Stimulated activated CD8-positive, alpha-beta memory T cell treated with anti-CD3 and anti-CD28 coated beads, Interleukin-15, amount 100 ng/mL, for 4 hours (primary cell): ENCODE results near the gene UBE2O.
"Not testable (repeated sequence)": the region's sequence is repeated elsewhere in the genome, so short reads cannot be mapped to it uniquely, and the experiment has no call there.

ENCODE experiments used
- DNase-seq, 2 donors: peaks; one replicate each; pipeline ENCODE4 v3.0.0-alpha.2; 2020; ENCODE audit warnings: low read depth in 2 of 2

Gene UBE2O

DNA sequence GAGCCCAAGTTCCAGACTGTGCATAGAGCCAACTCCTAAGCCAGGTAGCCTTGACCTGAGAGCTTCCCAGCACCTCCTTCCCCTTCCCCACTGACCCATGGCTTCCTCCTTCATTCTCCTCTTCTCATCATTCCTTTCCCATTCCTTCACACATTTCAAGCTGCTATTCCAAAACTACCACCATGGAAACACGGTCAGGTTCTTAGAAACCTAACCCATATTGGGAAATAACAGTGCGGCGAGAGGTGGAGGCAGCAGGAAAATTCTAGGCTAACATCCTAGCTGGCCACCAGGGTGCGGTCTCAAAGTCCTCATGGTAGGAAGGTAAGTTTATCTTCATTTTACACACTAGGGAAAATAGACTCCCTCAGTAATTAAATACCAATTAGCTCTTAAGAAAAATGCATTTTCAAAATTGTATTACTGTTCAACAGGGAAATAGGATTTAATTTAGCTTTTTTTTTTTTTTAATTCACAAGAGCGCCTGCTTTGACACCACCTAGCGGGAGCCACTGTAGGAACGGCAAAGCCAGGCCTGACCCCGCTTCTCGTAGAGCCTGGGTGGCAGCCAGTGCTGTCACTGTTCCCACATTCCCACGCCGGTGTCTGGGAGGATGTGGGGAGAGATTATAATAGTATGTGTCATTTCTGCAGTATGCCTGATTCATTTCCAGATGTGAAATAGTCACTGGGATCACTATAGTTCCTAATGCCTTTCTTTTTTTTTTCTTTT is 82.5 kb downstream of the UBE2O start:
- no peak for DNase-seq

DNA sequence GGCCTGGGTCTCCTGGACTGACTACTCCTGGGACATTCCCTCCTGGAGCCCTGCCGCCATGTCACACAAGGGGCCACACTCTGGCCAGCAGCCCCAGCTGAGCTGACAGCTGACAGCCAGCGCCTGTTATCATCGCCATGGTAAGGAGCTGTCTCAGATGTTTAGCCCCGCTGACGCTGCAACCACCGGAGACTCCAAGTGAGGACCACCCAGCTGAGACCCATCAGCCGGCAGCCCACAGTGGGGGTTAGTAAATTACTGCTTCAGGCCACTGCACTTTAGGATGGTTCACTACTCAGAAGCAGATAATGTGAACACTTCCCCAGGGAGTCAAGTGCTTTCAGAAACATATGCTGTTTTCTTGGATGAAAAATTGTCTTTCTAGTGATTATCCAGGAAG is 83.1 kb downstream of the UBE2O start:
- no peak for DNase-seq

DNA sequence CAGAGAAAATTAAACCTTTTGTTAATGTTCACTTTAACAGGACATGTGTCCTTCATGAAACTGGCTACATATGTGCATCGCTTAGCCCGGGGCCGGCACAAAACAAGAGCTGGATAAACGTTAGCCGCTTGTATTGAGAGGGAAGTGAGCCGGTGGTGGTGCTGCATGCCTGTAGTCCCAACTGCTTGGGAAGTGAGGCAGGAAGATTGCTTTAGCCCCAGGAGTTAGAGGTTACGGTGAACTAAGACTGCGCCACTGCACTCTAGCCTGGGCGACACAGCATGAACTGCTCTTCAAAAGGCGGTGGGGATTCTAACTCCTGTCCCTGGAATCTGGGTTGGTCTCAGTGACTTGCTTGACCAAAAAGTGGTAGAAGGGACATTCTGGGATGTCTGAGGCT is 83.6 kb downstream of the UBE2O start:
- DNase-seq: no peak

- no peak for DNase-seq
These were observed 84.4 kb downstream of the UBE2O start for GRCh38 chr17:76368545-76368944.

DNA sequence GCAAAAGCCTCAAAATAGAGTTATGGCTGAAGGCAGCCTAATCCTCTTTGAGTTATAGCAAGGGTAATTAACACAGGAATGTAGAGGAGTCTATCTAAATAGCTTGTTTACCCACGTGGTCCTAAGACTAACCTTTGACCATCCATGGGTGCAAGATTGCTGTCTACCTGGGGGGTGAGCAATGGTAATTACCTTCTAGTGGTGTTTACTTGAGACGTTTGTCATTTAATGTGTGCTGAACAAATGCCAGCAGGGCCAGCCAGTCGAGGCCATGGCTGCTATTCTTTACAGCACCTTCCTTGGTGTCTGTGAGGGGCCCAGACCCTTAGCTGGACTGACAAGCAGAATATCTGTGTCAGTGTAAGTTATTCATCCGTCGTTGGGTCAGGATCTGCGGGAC is 85.3 kb downstream of the UBE2O start:
- no peak for DNase-seq

DNA sequence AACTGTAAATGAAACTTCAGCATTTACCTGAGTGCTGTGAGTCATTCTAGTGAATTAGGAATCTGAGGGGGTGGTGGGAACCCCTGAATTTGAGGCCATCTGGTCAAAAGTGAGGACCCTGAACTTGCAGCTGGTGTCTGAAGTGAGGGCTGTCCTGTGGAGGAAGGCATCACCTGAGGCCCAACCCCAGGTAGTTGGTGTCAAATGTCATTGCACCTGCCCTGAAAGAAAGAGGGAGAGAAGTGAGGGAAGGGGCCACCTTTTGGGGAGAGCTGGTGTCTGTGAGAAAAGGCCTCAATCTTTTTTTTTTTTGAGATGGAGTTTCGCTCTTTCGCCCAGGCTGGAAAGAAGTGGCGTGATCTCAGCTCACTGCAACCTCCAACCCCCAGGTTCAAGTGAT is 86.7 kb downstream of the UBE2O start:
- DNase-seq: no peak

GRCh38 chr17:76365256-76365903 is 87.6 kb downstream of the UBE2O start:
- DNase-seq: no peak

DNA sequence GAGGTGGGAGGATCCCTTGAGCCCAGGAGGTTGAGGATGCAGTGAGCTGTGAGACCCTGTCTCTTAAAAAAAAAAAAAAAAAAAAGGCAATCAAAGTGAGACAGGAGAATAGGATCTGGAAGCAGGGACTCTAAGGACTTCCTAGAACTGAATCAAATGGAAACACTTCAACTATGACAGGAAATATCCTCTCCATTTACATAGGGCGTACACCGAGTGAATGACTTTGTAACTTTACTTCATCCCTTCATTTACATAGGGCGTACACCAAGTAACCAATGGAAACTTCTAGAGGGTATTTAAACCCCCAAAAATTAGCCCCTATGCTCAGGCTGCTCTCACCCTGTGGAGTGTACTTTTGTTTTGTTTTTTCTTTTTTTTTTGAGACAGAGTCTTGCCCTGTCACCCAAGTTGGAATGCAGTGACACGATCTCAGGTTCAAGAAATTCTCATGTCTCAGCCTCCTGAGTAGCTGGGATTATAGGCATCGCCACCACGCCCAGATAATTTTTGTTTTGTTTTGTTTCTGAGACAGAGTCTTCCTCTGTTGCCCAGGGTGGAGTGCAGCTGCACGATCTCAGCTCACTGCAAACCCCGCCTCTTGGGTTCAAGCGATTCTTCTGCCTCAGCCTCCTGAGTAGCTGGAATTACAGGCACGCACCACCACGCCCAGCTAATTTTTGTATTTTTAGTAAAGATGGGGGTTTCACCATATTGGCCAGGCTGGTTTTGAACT is 89.7 kb downstream of the UBE2O start:
- DNase-seq: no peak

DNA sequence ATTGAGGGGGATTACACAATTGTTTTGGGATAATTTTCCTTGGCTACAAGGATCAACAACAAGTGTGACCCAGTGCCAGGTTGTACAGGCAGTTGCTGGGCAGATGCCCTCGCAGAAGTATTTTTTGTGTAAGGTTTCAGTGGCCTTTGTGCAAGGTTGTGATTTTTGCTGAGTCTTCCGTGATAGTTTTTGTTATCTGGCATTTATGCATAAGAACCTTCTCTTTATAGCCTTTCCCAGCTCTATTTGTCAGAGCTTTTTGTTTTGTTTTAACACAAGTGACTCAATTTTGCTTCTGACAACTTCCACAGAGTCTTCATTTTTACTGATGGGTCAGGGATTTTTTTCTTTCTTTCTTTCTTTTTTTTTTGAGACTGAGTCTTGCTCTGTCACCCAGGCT is 92.5 kb downstream of the UBE2O start:
- no peak for DNase-seq

DNA sequence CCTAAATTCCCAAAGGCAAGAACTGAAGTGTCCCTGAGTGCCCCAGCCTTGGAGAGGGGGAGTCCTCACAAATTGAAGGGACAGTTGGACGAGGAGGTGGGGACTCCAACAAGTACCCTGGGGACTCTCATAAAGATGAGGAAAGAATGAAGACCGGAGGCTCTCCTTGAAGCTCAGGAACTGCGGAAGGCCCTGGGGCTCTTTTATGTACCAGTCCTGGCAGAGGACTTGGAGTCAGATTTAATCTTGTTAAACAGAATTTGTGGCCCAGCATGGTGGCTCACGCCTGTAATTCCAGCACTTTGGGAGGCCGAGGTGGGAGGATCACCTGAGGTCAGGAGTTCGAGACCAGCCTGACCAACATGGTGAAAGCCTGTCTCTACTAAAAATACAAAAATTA is 93.2 kb downstream of the UBE2O start:
- not testable (repeated sequence) for DNase-seq

DNA sequence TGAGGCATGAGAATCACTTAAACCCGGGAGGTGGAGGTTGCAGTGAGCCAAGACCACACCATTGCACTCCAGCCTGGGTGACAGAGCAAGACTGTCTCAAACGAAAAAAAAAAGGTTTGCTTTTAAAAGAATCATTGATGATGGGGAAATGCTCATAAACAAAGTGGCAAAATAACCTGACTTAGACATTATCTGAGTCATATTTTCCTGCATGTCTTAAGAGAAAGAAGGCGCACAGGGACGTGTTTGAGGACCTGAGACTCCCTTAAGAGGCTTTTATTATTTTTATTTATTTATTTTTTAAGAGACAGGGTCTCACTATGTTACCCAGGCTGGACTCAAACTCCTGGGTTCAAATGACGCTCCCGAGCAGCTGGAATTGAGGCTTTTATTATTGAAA is 93.6 kb downstream of the UBE2O start:
- no peak for DNase-seq

GRCh38 chr17:76357597-76358158 is 95.3 kb downstream of the UBE2O start:
- no peak for DNase-seq

GRCh38 chr17:76356803-76357456 is 96.0 kb downstream of the UBE2O start:
- DNase-seq: no peak

DNA sequence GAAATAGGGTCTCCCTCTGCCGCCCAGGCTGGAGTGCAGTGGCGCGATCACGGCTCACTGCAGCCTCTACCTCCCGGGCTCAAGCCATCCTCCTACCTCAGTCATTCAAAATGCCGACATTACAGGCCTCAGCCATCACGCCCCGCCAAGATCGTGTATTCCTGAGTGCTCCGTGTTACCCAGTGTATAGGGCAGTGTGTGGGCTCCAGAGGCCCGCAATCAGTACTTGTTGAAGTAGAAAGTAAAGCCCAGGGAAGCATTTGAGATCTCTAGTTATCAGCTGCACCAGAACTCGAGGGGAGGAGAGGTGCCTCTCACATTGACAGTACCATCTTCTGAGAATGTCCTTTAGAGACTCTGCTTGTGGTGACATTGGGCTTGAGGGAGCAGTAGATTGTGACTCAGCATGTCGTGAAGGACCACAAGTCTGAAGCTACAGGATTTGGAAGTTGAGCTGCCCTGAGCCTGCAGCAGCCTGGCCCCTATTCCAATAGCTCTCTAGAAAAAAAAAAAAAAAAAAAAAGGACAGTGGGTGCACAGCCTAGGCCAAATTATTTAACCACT is 98.1 kb downstream of the UBE2O start:
- no peak for DNase-seq

- no peak for DNase-seq
These were observed 98.6 kb downstream of the UBE2O start for GRCh38 chr17:76354317-76354729.

GRCh38 chr17:76353599-76354316 is 99.2 kb downstream of the UBE2O start, which contains the start of gene PRPSAP1:
TSS of gene PRPSAP1 (minus strand) at chr17:76353916. CDS start at chr17:76353703, 213 bp downstream.
- DNase-seq: peak; percentile 61 to 69

GRCh38 chr17:76353004-76353598 is 99.9 kb downstream of the UBE2O start:
- peak in 1 of 2 donors; percentile 1 for DNase-seq

GRCh38 chr17:76351526-76352071 is 101.4 kb downstream of the UBE2O start:
- DNase-seq: no peak

- no peak for DNase-seq
These were observed 102.5 kb downstream of the UBE2O start for GRCh38 chr17:76350463-76350862.

DNA sequence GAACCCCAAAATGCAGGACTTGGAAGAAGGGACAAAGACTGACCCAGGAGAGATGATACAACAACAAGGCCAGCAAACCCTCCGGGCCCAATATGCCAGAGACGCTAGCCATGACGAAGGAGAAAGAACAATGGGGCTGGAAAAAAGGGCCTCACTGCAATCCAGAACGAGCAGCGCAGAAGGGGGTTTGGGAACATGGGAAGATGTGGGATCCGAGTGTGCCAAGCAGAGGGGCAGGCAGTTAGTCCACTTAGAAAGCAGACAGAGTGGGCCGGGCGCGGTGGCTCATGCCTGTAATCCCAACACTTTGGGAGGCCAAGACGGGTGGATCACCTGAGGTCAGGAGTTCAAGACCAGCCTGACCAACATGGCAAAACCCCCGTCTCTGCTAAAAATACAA is 106.0 kb downstream of the UBE2O start:
- not testable (repeated sequence) for DNase-seq
